Cerebellar nuclear complex (tissue), 1 donor: ENCODE data around the gene PLCB2.
A peak's percentile ranks its signal among the peaks of the same experiment; 100 is the strongest.

Source experiments
- DNase-seq, 2 experiments: peaks; one replicate each; lab custom pipeline; 2025; lab: John Stamatoyannopoulos, UW

The PLCB2 gene

GRCh38 chr15:40307421-40308211 is at the start of gene PLCB2:
Gene PLCB2, minus strand, starts transcription at chr15:40307935. Its CDS starts 263 bp downstream, at chr15:40307672.
- DNase-seq = no peak

- no peak for DNase-seq
Observed at GRCh38 chr15:40357246-40357645, 49.5 kb upstream of the PLCB2 start.

GRCh38 chr15:40355976-40356585 is 48.3 kb upstream of the PLCB2 start:
- DNase-seq = no peak

- peak; percentile 66 to 85 for DNase-seq
Observed at GRCh38 chr15:40354408-40355171, 46.9 kb upstream of the PLCB2 start.

GRCh38 chr15:40353697-40354096 is 46.0 kb upstream of the PLCB2 start:
- DNase-seq = peak; percentile 31 to 47

GRCh38 chr15:40352281-40352901 is 44.7 kb upstream of the PLCB2 start:
- no peak for DNase-seq

- no peak for DNase-seq
Observed at GRCh38 chr15:40349163-40349562, 41.4 kb upstream of the PLCB2 start.

- DNase-seq = no peak
Observed at GRCh38 chr15:40348474-40348870, 40.7 kb upstream of the PLCB2 start.

- DNase-seq = no peak
Observed at GRCh38 chr15:40347559-40348473, 40.1 kb upstream of the PLCB2 start.

GRCh38 chr15:40346579-40347558 is 39.1 kb upstream of the PLCB2 start:
- no peak for DNase-seq

- DNase-seq = no peak
Observed at GRCh38 chr15:40345867-40346578, 38.3 kb upstream of the PLCB2 start.

- DNase-seq = no peak
Observed at GRCh38 chr15:40345225-40345866, 37.6 kb upstream of the PLCB2 start.

- peak; percentile 47 to 72 for DNase-seq
Observed at GRCh38 chr15:40344631-40345120, 36.9 kb upstream of the PLCB2 start.

- DNase-seq = no peak
Observed at GRCh38 chr15:40344217-40344616, 36.5 kb upstream of the PLCB2 start.

GRCh38 chr15:40343512-40343911 is 35.8 kb upstream of the PLCB2 start:
- no peak for DNase-seq

- DNase-seq = no peak
Observed at GRCh38 chr15:40342416-40343320, 34.9 kb upstream of the PLCB2 start.

- DNase-seq = no peak
Observed at GRCh38 chr15:40340740-40341400, 33.1 kb upstream of the PLCB2 start, which contains the start of gene CCDC9B. Gene CCDC9B, minus strand, starts transcription at chr15:40340939. Its CDS starts 120 bp downstream, at chr15:40340819.
